Stimulated activated naive CD8-positive, alpha-beta T cell treated with anti-CD3 and anti-CD28 coated beads, Interleukin-15, amount 100 ng/mL, for 72 hours (primary cell): ENCODE measurements around the gene DNAH12.

Experiments used
- ATAC-seq: fragments of 150-1000 bp; cut with Tn5 transposase; 2 replicates; pipeline ENCODE4 v1.10.0; 2021; ENCODE audit warnings: mild to moderate bottlenecking, moderate library complexity
- DNase-seq, 2 donors: peaks; one replicate each; pipeline ENCODE4 v3.0.0; 2021 to 2022
- H3K27ac Mint-ChIP-seq, 2 donors: one replicate each; pipeline ENCODE4 v1.8.0; 2022; ENCODE audit warnings: mild to moderate bottlenecking in 2 of 2, mixed read lengths in 2 of 2, moderate library complexity in 2 of 2
- H3K27me3 Mint-ChIP-seq: one replicate; pipeline ENCODE4 v1.8.0; 2022; ENCODE audit warnings: mixed read lengths
- H3K4me1 Mint-ChIP-seq: one replicate; pipeline ENCODE4 v1.8.0; 2022; ENCODE audit warnings: mild to moderate bottlenecking, mixed read lengths
- H3K4me3 Mint-ChIP-seq, 2 donors: one replicate each; pipeline ENCODE4 v1.8.0; 2022; ENCODE audit warnings: mild to moderate bottlenecking in 2 of 2, mixed read lengths in 2 of 2, moderate library complexity in 1 of 2
- H3K9me3 Mint-ChIP-seq, 2 donors: one replicate each; pipeline ENCODE4 v1.8.0; 2022; ENCODE audit warnings: mixed read lengths in 2 of 2

Gene DNAH12

GRCh38 chr3:57544181-57545125 is at the start of gene DNAH12:
TSS of gene DNAH12 (minus strand) at chr3:57544344. CDS start at chr3:57542870, 1,474 bp downstream.
- DNase-seq = peak in 1 of 2 donors; percentile 4

GRCh38 chr3:57592306-57592705 is 48.2 kb upstream of the DNAH12 start:
- H3K4me1 Mint-ChIP-seq = peaks cover 46% of the 10 kb centered on the region
- H3K4me3 Mint-ChIP-seq = no peak overlapping the region
- no peaks in the 10 kb centered on the region for H3K27me3 Mint-ChIP-seq
- H3K27ac Mint-ChIP-seq = no peak overlapping the region
- H3K9me3 Mint-ChIP-seq = no peaks in the 10 kb centered on the region
- DNase-seq (no peak), ATAC-seq (no peak)

More at GRCh38 chr3:57544181-57545125, at the start of gene DNAH12:
- ATAC-seq = no peak
- no peaks in the 10 kb centered on the region for H3K27me3 Mint-ChIP-seq
- H3K4me3 Mint-ChIP-seq = peak within 1 kb of the TSS in 1 of 2 donors; percentile 61
- peaks cover 9% of the 10 kb centered on the region for H3K4me1 Mint-ChIP-seq
- peak within 1 kb of the TSS in 1 of 2 donors; percentile 61 for H3K27ac Mint-ChIP-seq
- no peaks in the 10 kb centered on the region for H3K9me3 Mint-ChIP-seq

GRCh38 chr3:57587905-57588304 is 43.8 kb upstream of the DNAH12 start:
- no peak for ATAC-seq
- Mint-ChIP-seq H3K27me3 (no peaks in the 10 kb centered on the region), H3K4me3 (no peak overlapping the region), H3K27ac (peak overlapping the region in 1 of 2 donors; percentile 52), H3K4me1 (peaks cover 27% of the 10 kb centered on the region), H3K9me3 (no peaks in the 10 kb centered on the region)
- DNase-seq = no peak

- Mint-ChIP-seq H3K27ac (no peak overlapping the region), H3K27me3 (no peaks in the 10 kb centered on the region), H3K4me3 (no peak overlapping the region), H3K9me3 (no peaks in the 10 kb centered on the region), H3K4me1 (peaks cover 20% of the 10 kb centered on the region)
- DNase-seq (no peak), ATAC-seq (no peak)
Measured at GRCh38 chr3:57586778-57587177, 42.6 kb upstream of the DNAH12 start.

GRCh38 chr3:57583544-57583943 is 39.4 kb upstream of the DNAH12 start:
- Mint-ChIP-seq H3K4me1 (peaks cover 16% of the 10 kb centered on the region), H3K27ac (no peak overlapping the region)
- DNase-seq = no peak

GRCh38 chr3:57582474-57583168 is 38.5 kb upstream of the DNAH12 start:
- Mint-ChIP-seq H3K27me3 (no peaks in the 10 kb centered on the region), H3K4me3 (no peak overlapping the region), H3K4me1 (peaks cover 13% of the 10 kb centered on the region), H3K27ac (no peak overlapping the region), H3K9me3 (no peaks in the 10 kb centered on the region)
- no peak for DNase-seq
- peak; percentile 58 for ATAC-seq

More at GRCh38 chr3:57583544-57583943, 39.4 kb upstream of the DNAH12 start:
- Mint-ChIP-seq H3K9me3 (no peaks in the 10 kb centered on the region), H3K27me3 (no peaks in the 10 kb centered on the region), H3K4me3 (no peak overlapping the region)
- no peak for ATAC-seq

- no peak for ATAC-seq
- H3K27ac Mint-ChIP-seq = no peak overlapping the region
- no peak overlapping the region for H3K4me3 Mint-ChIP-seq
- peaks cover 17% of the 10 kb centered on the region for H3K4me1 Mint-ChIP-seq
- H3K9me3 Mint-ChIP-seq = no peaks in the 10 kb centered on the region
- DNase-seq = no peak
- H3K27me3 Mint-ChIP-seq = no peaks in the 10 kb centered on the region
Measured at GRCh38 chr3:57577801-57578200, 33.7 kb upstream of the DNAH12 start.

GRCh38 chr3:57575966-57576626 is 32.0 kb upstream of the DNAH12 start:
- Mint-ChIP-seq H3K27ac (peak overlapping the region in 1 of 2 donors; percentile 22), H3K27me3 (no peaks in the 10 kb centered on the region), H3K4me1 (peaks cover 17% of the 10 kb centered on the region), H3K9me3 (no peaks in the 10 kb centered on the region), H3K4me3 (no peak overlapping the region)
- ATAC-seq (no peak), DNase-seq (no peak)

GRCh38 chr3:57572096-57572495 is 28.0 kb upstream of the DNAH12 start:
- no peaks in the 10 kb centered on the region for H3K9me3 Mint-ChIP-seq
- H3K4me3 Mint-ChIP-seq = no peak overlapping the region
- no peak for DNase-seq
- H3K27me3 Mint-ChIP-seq = no peaks in the 10 kb centered on the region
- peak overlapping the region in 1 of 2 donors; percentile 33 for H3K27ac Mint-ChIP-seq
- peaks cover 15% of the 10 kb centered on the region for H3K4me1 Mint-ChIP-seq
- no peak for ATAC-seq

- H3K9me3 Mint-ChIP-seq = no peaks in the 10 kb centered on the region
- no peak for ATAC-seq
- H3K4me3 Mint-ChIP-seq = no peak overlapping the region
- no peak for DNase-seq
- peaks cover 11% of the 10 kb centered on the region for H3K4me1 Mint-ChIP-seq
- no peaks in the 10 kb centered on the region for H3K27me3 Mint-ChIP-seq
- peak overlapping the region in 1 of 2 donors; percentile 15 for H3K27ac Mint-ChIP-seq
Measured at GRCh38 chr3:57570878-57571277, 26.7 kb upstream of the DNAH12 start.

GRCh38 chr3:57569859-57570450 is 25.8 kb upstream of the DNAH12 start:
- ATAC-seq = no peak
- H3K9me3 Mint-ChIP-seq = no peaks in the 10 kb centered on the region
- peaks cover 10% of the 10 kb centered on the region for H3K4me1 Mint-ChIP-seq
- H3K27ac Mint-ChIP-seq = no peak overlapping the region
- no peak for DNase-seq
- H3K27me3 Mint-ChIP-seq = no peaks in the 10 kb centered on the region
- no peak overlapping the region for H3K4me3 Mint-ChIP-seq

GRCh38 chr3:57559526-57559925 is 15.4 kb upstream of the DNAH12 start:
- Mint-ChIP-seq H3K4me3 (peak overlapping the region; percentile 43 to 84), H3K27me3 (no peaks in the 10 kb centered on the region), H3K4me1 (peaks cover 39% of the 10 kb centered on the region), H3K9me3 (no peaks in the 10 kb centered on the region), H3K27ac (no peak overlapping the region)
- DNase-seq = no peak
- ATAC-seq = no peak

GRCh38 chr3:57557085-57557537 is 13.0 kb upstream of the DNAH12 start:
- Mint-ChIP-seq H3K4me3 (peak overlapping the region; percentile 84 to 99), H3K4me1 (peaks cover 49% of the 10 kb centered on the region), H3K27me3 (no peaks in the 10 kb centered on the region), H3K9me3 (no peaks in the 10 kb centered on the region), H3K27ac (peak overlapping the region; percentile 99 to 100)
- peak; percentile 76 for ATAC-seq
- DNase-seq = peak; percentile 48 to 59

- ATAC-seq (peak; percentile 55), DNase-seq (no peak)
- Mint-ChIP-seq H3K4me3 (peak overlapping the region; percentile 84 to 99), H3K9me3 (no peaks in the 10 kb centered on the region), H3K27ac (peak overlapping the region; percentile 99 to 100), H3K4me1 (peaks cover 49% of the 10 kb centered on the region), H3K27me3 (no peaks in the 10 kb centered on the region)
Measured at GRCh38 chr3:57556459-57557084, 12.4 kb upstream of the DNAH12 start.
